HG03060 (cell line): ENCODE results near the gene KLHL13.
"Not testable (repeated sequence)": the region's sequence is repeated elsewhere in the genome, so short reads cannot be mapped to it uniquely, and the experiment has no call there.

ENCODE experiments used
- ATAC-seq: cut with Tn5 transposase; IDR thresholded peaks from one replicate; pipeline ENCODE4 v1.9.1; 2021; ENCODE audit warnings: low read depth, moderate number of reproducible peaks; ENCODE audit not compliant: unreplicated experiment

KLHL13 gene, protein sequence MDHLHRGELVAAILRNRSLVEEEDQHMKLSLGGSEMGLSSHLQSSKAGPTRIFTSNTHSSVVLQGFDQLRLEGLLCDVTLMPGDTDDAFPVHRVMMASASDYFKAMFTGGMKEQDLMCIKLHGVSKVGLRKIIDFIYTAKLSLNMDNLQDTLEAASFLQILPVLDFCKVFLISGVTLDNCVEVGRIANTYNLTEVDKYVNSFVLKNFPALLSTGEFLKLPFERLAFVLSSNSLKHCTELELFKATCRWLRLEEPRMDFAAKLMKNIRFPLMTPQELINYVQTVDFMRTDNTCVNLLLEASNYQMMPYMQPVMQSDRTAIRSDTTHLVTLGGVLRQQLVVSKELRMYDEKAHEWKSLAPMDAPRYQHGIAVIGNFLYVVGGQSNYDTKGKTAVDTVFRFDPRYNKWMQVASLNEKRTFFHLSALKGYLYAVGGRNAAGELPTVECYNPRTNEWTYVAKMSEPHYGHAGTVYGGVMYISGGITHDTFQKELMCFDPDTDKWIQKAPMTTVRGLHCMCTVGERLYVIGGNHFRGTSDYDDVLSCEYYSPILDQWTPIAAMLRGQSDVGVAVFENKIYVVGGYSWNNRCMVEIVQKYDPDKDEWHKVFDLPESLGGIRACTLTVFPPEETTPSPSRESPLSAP

DNA sequence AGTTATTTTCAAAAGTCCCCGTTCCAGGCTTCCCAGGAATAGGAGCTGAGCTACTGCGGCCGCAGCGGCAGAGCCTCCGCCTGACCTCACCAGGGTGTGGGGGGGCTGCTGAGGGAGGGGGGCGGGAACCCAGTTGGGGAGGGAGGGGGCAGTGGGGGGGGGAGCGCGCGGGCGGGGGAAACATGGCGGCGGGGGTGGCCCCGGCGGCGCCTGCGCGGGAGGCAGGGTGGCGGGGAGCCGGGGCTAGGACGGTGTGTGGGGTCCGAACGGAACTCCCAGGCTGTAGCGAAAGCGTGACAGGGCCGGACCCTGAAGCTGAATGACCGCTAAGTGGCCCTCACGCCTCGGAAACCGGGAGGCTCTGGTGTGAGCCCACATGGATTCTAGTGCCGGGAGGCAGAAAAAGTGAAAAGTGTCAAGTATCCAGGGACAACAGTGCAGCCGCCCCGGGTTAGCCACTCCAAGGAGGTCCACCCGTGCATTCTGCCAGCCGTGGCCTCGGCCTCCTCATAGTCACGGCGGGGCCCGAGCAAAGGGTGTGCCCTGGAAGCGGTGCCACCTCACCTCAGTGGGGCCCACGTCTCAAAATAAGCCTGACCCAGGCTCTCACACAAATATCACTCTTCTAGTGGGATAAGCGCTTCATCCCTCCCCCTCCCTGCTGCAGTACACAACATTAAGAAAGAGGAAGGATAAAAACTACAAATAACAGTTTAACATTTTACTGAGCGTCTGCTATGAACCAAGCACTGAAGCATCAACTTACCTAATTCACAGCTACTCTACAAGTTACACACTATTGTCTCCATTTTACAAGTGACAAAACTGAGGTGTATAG, at the start of gene KLHL13:
Gene KLHL13 (minus strand): TSS at position 98 of the 838 bp plus-strand sequence. CDS start 88,337 bp downstream, outside the sequence.
- no peak for ATAC-seq

DNA sequence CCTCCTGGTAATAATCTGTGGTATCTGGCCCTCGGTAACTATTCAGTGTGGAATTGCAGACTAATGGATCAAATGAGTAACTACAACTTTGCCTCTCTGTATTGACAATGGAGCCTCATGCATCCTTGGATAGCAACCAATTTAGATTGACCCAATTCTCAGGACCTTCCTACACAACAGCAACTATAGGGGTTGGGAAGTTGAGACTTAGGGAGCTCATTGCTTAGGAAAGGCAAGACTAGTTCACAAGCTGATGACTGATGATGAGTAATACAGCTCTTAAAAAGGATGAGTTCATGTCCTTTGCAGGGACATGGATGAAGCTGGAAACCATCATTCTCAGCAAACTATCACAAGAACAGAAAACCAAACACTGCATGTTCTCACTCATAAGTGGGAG, 47.5 kb upstream of the KLHL13 start:
- no peak for ATAC-seq

DNA sequence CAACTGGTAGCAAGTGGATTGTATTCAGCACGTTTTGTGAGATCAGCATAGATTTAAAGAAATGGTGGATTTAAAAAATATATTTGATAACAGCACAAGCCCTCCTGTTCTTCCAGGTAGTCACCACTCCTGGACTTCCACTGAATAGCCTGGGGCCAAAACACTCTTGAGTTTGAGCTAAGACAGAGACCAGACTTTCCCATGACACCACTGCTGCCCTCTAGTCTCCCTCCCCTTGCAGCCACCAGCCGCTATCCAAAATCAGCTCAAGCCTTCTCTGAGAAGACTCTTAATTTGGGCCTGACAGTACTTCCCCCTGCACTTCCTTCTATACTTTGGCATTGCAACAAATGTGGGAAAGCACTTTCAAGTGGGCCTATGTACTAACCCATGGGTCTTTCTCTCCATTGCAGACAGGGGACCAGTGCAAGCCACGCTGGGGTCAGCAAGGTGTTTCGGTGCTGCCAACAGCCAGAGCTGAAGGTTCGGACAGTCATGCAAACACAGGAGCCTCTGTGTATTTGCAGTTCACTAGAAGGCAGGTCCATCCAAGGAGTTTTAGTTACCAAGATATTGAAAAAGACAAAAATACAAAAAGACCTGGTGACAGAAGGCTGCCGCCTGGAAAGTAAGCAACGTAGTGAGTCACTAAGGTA, 40.5 kb upstream of the KLHL13 start:
- no peak for ATAC-seq

DNA sequence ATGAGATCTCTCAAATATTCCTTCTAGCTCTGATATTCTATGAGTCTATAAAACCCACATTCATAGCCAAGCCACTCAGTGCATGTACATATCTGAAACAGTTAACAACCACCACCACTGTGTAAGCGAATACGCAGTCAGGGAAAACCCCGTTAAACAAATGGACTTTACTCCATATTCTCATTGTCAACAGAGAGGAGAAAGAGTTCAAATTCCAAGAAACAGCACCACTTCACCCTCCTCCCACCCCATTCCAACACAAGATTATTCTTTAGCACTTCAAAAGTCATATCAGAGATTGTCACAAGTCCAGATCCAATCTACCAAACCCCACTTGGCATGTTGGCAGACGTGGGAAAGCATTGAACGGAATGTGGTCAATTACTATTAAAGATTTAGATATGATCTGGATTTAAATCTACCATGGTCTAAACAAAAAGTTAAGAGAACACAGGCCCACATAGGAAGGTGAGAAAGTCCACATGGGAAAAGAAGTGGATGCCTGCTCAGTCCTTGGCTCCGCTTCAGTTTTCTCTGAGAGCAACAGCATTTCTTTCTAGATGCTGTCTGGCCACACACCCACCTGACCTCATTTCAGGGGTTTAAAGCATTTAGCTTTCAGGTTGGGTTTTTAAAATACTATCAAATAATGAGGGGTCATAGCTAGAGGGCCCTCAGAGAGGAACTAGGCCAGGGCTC, 39.8 kb upstream of the KLHL13 start:
- no peak for ATAC-seq

- ATAC-seq = no peak
Measured at GRCh38 chrX:118153270-118153669, 36.7 kb upstream of the KLHL13 start.

DNA sequence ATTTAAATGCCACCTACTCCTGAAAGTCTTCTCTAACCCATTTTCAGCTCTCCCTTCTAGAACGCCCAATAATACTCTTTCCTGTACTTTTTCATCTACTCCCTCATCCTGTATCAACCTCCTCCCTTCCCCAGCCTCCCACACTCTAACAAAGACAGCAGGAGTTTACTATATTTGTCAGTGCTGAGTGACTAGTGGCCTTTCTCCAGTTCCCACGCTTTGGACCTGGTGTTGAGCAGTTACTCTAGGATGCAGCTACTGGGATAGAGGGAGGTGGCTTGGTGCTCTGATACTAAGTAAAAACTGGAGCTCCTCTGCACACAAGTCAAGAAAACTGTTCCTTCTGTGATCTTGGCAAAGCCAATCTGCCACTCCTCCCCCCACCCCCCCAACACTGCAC, 36.1 kb upstream of the KLHL13 start:
- no peak for ATAC-seq

DNA sequence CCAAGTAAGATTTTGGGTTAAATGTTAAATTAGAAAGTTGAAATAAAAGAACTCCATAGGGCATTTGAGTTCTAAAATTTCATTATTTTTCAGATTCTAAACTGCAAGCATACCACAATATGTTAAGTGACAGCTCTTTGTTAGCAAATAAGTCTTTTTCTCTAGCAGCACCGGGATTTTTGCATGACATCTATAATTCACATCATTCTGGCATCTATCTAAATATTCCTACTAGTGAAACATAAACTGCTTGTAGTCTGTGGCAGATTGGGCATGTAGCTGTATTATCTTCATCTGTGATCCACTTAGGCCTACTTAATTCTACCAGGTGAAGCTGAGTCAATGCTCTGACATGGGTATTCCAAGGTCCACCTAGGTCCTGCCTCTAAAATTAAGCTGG, 32.1 kb upstream of the KLHL13 start:
- ATAC-seq = no peak

GRCh38 chrX:118147771-118148170, 31.2 kb upstream of the KLHL13 start:
- not testable (repeated sequence) for ATAC-seq

GRCh38 chrX:118143578-118143977, 27.0 kb upstream of the KLHL13 start:
- ATAC-seq = no peak

- ATAC-seq = no peak
Measured at GRCh38 chrX:118131336-118131735, 14.7 kb upstream of the KLHL13 start.

- ATAC-seq = no peak
Measured at GRCh38 chrX:118129681-118130080, 13.1 kb upstream of the KLHL13 start.

DNA sequence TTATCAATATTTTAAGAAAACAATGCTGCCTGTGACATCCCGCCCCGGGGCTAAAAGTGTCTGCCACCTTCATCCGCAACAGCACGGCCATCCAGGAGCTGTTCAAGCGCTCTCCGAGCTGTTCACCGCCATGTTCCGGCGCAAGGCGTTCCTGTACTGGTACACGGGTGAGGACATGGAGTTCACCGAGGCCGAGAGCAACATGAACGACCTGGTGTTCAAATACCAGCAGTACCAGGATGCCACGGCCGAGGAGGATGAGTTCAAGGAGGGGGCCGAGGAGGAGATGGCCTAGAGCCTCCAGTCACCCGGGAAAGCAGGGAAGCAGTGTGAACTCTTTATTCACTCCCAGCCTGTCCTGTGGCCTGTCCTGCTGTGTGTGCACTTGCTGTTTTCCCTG, 12.1 kb upstream of the KLHL13 start:
- no peak for ATAC-seq

- no peak for ATAC-seq
Measured at GRCh38 chrX:118126286-118126685, 9.7 kb upstream of the KLHL13 start.

GRCh38 chrX:118124243-118124642, 7.6 kb upstream of the KLHL13 start:
- ATAC-seq = not testable (repeated sequence)

- no peak for ATAC-seq
Measured at GRCh38 chrX:118117741-118118140, 1.1 kb upstream of the KLHL13 start.

GRCh38 chrX:118115953-118116712, 477 bp downstream of the KLHL13 start:
- ATAC-seq = no peak

- no peak for ATAC-seq
Measured at GRCh38 chrX:118114971-118115370, 1.6 kb downstream of the KLHL13 start.

DNA sequence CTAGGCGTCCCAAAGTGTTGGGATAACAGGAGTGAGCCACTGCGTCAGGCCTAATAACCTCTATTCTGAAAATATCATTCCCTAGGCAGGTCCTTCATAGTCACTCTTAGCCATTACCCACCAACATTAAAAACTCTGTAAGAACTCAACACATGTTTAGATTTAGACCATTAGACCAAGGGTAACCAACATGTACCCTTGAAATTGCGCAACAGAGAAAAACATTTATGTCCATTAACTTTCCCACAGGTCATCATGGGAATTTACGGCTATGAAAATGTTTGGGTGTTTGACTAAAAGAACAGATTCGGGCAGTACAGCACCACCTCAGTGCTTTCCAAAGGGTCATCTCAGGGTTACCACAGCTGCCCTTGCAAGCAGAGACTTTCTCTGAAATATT, 7.5 kb downstream of the KLHL13 start:
- no peak for ATAC-seq

GRCh38 chrX:118108304-118108703, 8.3 kb downstream of the KLHL13 start:
- no peak for ATAC-seq
